Cardiac fibroblast (primary cell): ENCODE results near the gene B3GNT8.
"Not testable (repeated sequence)": the region's sequence is repeated elsewhere in the genome, so short reads cannot be mapped to it uniquely, and the experiment has no call there.

Experiments
- DNase-seq, 2 donors: peaks; one replicate each; pipeline versions ENCODE4 v3.0.0 to v3.0.0-alpha.2; 2010; ENCODE audit warnings: low read depth in 2 of 2
- H3K4me3 ChIP-seq, 2 donors: replicated peaks in 1 of 2; 1 replicate in 1 of 2; 2 replicates in 1 of 2; pipeline ENCODE4 v1.5.1; 2011; ENCODE audit warnings: low read depth in 2 of 2, low read length in 2 of 2, mild to moderate bottlenecking in 2 of 2, moderate library complexity in 1 of 2
- CTCF ChIP-seq: IDR thresholded peaks from one replicate; pipeline ENCODE4 v1.5.1; 2011; ENCODE audit warnings: low read depth, mild to moderate bottlenecking, low read length, inconsistent platforms

B3GNT8 gene

DNA sequence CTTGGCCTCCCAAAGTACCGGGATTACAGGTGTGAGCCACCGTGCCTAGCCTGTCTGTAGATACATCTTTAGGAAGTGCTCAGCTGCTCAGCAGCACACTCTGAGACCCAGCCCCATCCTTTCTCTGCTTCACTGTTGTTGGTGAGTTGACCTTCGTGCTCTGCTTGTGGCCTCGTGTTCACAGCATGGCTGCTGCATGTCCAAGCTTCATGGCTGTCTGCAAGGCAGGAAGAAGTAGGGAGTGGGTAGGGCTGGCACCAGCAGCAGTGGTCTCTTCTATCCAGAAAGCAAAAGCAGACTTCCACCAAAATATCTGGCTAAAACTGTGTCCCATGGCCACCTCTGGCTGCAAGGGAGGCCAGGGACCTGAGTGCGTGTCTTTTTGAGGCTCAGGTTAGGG is 14.2 kb downstream of the B3GNT8 start:
- TF ChIP-seq CTCF, result no peak
- no peak overlapping the region for H3K4me3 ChIP-seq
- DNase-seq, result no peak

DNA sequence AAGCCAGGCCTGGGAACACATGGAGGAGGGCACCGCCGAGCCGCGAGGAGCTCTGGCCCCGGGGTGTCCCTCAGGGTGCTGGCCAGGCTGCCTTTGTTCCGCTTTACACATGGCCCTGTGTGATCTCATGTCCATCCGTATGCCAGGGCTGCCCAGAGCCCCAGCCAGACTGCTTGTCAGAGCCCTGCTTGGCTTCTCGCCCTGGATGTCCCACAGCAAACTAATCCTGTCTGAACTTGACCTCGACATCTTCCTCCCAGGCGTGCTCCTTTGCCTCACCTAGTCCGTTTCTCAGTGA is 15.3 kb downstream of the B3GNT8 start:
- no peak for DNase-seq
- no peak overlapping the region for H3K4me3 ChIP-seq
- TF ChIP-seq CTCF, result no peak

DNA sequence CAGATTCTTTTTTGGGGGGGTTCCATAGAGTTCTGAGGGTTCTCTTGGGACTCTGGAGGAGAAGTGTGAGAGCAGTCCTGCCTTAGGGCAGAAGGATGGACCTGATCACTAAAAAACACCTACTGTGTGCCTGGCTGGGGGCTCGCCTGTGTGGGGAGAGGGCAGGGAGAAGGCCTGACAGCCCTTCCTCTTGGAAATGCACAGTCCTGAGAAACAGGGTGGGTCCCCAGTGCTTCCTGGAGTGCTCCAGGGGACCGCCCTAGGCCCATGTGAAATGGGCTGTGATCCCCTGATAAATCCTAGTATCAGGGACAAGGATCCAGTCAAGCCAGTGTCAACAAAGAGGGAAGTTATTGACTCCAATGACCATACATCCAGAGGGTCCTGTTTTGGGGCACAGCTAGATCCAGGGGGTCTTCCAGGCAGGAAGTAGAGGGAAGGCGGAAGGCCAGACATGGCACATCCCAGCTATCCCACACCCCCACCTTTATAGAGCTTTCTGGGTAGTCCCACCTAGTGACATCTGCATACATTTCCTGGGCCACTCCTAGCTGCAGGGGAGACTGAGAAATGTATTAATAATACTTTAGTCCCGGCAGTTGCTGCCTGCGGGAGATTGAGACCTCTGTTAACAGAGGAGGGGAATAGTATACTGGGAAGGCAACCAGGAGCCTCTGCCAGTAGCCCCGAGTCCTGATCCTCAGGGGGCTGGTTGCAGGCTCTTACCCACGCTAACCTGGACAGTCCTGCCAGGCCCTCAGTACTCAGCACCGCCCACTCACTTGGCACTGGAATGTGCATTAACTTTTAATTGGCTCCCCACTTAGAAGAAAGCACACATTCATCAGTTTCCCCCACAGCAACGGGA is 15.8 kb downstream of the B3GNT8 start:
- H3K4me3 ChIP-seq, result no peak overlapping the region
- no peak for TF ChIP-seq CTCF
- DNase-seq, result no peak

- TF ChIP-seq CTCF, result no peak
- no peak overlapping the region for H3K4me3 ChIP-seq
- no peak for DNase-seq
Measured at GRCh38 chr19:41410336-41411054, 16.7 kb downstream of the B3GNT8 start.

- DNase-seq, result peak; percentile 48 to 56
- no peak for TF ChIP-seq CTCF
- no peak overlapping the region for H3K4me3 ChIP-seq
Measured at GRCh38 chr19:41409288-41409687, 17.9 kb downstream of the B3GNT8 start.

- DNase-seq, H3K4me3 ChIP-seq: not testable (repeated sequence)
Measured at GRCh38 chr19:41408846-41409245, 18.3 kb downstream of the B3GNT8 start.

- TF ChIP-seq CTCF, result no peak
- no peak for DNase-seq
Measured at GRCh38 chr19:41408256-41408655, 18.9 kb downstream of the B3GNT8 start.

More at GRCh38 chr19:41408256-41408655, 18.9 kb downstream of the B3GNT8 start:
- no peak overlapping the region for H3K4me3 ChIP-seq
